Right cardiac atrium (tissue), 5 donors: ENCODE measurements around the gene GRIK2. TPM values are rescaled to one million over a fixed set of nuclear protein-coding genes. Genes with fewer than 3 reads are reported as not detected.
A peak's percentile ranks its signal among the peaks of the same experiment; 100 is the strongest.

Source experiments
- ATAC-seq, 2 donors: fragments of 200-7000 bp; cut with Tn5 transposase; one replicate each; pipeline versions ENCODE4 v1.8.0 to v1.9.1; 2020; ENCODE audit warnings: moderate library complexity in 2 of 2, mild to moderate bottlenecking in 1 of 2
- DNase-seq, 3 donors: peaks; one replicate each; pipeline ENCODE4 v3.0.0-alpha.2; 2020
- H3K27ac ChIP-seq: one replicate; pipeline ENCODE4 v1.5.1; 2013; ENCODE audit warnings: mild to moderate bottlenecking, low read length, control low read depth, moderate library complexity
- H3K27me3 ChIP-seq: one replicate; pipeline ENCODE4 v1.6.1; 2013; ENCODE audit not compliant: control insufficient read depth, insufficient read depth
- H3K4me1 ChIP-seq: one replicate; pipeline ENCODE4 v1.6.1; 2013; ENCODE audit warnings: low read length; ENCODE audit not compliant: control insufficient read depth, insufficient read depth
- H3K4me3 ChIP-seq: one replicate; pipeline ENCODE4 v1.5.1; 2013; ENCODE audit warnings: low read length, control low read depth
- H3K9me3 ChIP-seq: one replicate; pipeline ENCODE4 v1.6.1; 2013; ENCODE audit warnings: low read length; ENCODE audit not compliant: control insufficient read depth
- WGBS: extraction: QIAGEN DNeasy Blood & Tissue Kit; methylation state at CpG from one replicate; pipeline ENCODE4 v1.1.7; 2013; 5-methylcytosine and 5-hydroxymethylcytosine counted together
- intact Hi-C, 4 donors: fragments of 100-400 bp; cut with DNase I; formaldehyde crosslinking; loops; one replicate each; pipeline versions ENCODE4 v1.11.0 to v1.14.0; 2022 to 2023
- polyA plus RNA-seq: library from polyadenylated mRNA; stranded (reverse); fragments of 200-250 nt; gene quantifications from one replicate; pipeline ENCODE4 v1.2.3, GENCODE V29; 2013
- total RNA-seq, 4 donors: library from RNA; stranded (reverse); fragmentation: NEBNext Ultra II Directional; extraction: Animal tissue kit (Norgen Biotek cat#: 25700); gene quantifications; one replicate each; pipeline ENCODE4 v1.2.1, GENCODE V29; 2021
- donor health status: healthy with polysubstance abuse.
- donor health status: DM: no; HTN: yes; CAD: no.
- donor health status: DM: no; HTN: no; CAD: no.
- donor health status: DM: no; HTN: yes; CAD: no; lungs with severe emphysema.
- donor health status: DM: yes; HTN: yes; CAD: no.

GRIK2 gene
- total and polyA plus RNA-seq, 5 donors, result 7.6 to 26.7 (median 15.2) TPM

DNA sequence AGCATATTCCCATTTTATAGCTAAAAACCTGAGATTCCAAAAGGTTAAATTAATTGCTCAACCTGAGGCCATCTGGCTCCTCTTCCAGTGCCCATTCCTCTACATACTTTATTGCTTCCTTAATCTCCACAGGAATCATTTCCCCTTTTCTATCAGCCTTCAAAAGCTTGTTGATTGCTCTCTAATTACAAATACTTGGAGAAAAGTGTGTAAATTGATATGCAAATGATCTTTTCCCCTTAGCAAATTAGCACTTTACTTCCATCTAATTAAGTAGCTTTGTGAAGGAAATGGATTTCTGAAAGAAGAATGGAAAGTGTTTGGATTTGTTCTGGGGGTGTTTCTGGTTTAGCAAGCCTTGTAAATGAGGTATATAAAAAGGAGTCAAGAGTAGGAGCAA is 323.3 kb downstream of the GRIK2 start:
- Histone ChIP-seq H3K27ac (no peak overlapping the region), H3K9me3 (no peaks in the 10 kb centered on the region), H3K4me1 (no peaks in the 10 kb centered on the region), H3K4me3 (no peak overlapping the region), H3K27me3 (no peaks in the 10 kb centered on the region)
- intact Hi-C loops, result no loop called here
- ATAC-seq, result no peak
- DNase-seq, result no peak

GRCh38 chr6:101719521-101719920 is 326.0 kb downstream of the GRIK2 start:
- Histone ChIP-seq H3K4me1 (no peaks in the 10 kb centered on the region), H3K9me3 (no peaks in the 10 kb centered on the region), H3K27me3 (no peaks in the 10 kb centered on the region), H3K4me3 (no peak overlapping the region), H3K27ac (no peak overlapping the region)
- ATAC-seq, result no peak
- WGBS, result 38% methylated on average over 1 of the region's 1 CpG
- no peak for DNase-seq
- intact Hi-C loops, result no loop called here

DNA sequence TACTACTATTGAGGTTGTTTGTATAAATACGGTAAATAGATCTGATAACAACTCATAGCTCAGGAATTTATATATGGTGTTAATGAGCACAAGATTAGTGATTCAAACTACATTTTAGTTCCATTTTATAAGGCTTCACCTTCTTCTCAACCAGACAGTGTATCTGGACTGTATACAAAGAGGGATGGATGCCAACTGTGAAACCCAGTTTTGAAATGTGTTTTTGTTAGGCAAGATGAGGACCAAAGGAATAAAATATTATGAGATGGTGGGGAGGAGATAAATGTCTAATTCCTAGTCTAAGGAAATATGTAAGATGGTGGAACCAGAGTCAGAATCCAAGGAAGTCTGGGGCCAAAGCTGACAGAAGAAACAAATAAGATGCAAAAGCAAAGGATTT is 329.0 kb downstream of the GRIK2 start:
- DNase-seq (no peak), ATAC-seq (no peak)
- no peaks in the 10 kb centered on the region for H3K4me1 ChIP-seq
- no peak overlapping the region for H3K27ac ChIP-seq
- H3K4me3 ChIP-seq, result no peak overlapping the region
- no peaks in the 10 kb centered on the region for H3K27me3 ChIP-seq
- 84% methylated on average over 1 of the region's 1 CpG for WGBS
- intact Hi-C loops, result no loop called here
- H3K9me3 ChIP-seq, result no peaks in the 10 kb centered on the region

DNA sequence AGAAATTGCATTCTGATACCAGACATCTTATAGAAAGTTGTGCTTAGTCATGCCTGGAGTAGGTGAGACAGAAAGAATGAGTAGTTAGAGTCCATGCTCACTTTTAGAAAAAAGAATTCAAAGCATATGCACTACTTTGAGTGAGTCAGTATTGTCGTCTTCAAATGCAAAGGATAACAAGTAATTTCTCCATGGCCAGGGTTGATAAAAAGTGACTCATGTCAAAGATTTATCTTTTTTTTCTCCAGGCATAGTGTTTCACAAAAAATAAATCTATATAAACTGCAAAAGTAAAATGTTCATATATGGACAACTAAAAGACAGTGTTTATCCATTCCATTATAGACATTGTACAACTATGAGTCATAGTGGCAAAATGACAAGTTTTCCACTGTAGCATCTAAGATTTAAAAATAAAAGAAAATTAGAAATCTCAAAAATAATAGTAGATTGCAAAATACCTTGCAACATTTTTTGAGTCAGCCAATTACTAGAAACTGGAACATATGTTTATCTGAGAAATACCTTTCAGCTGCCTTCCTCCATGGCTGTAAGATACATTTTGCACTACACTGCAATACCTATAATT is 329.6 kb downstream of the GRIK2 start:
- no peaks in the 10 kb centered on the region for H3K27me3 ChIP-seq
- intact Hi-C loops, result no loop called here
- DNase-seq (no peak), ATAC-seq (no peak)
- H3K27ac ChIP-seq, result no peak overlapping the region
- no peaks in the 10 kb centered on the region for H3K4me1 ChIP-seq
- no peaks in the 10 kb centered on the region for H3K9me3 ChIP-seq
- WGBS, result 49% methylated on average over 1 of the region's 1 CpG
- H3K4me3 ChIP-seq, result no peak overlapping the region

DNA sequence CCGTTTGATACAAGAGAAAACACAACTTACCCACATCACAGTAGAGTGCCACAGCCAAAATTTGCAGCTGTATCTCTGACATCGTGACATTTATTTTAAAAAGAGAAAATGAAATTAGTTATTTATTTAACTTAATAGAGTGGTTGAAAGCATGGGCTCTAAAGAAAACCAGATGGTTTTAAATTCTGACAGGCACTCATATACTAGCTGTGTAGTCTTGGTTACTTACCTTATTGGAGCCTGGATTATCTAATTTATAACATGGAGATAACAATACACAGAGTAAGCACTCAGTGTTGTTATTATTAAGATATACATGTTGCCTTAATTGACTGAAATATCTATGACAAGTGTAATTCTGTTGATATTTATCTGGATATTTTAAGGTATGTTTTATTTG is 334.9 kb downstream of the GRIK2 start:
- WGBS, result 68% methylated on average over 2 of the region's 2 CpGs
- no peaks in the 10 kb centered on the region for H3K4me1 ChIP-seq
- intact Hi-C loops, result no loop called here
- H3K27ac ChIP-seq, result no peak overlapping the region
- no peaks in the 10 kb centered on the region for H3K9me3 ChIP-seq
- ATAC-seq (no peak), DNase-seq (no peak)
- no peaks in the 10 kb centered on the region for H3K27me3 ChIP-seq
- no peak overlapping the region for H3K4me3 ChIP-seq

DNA sequence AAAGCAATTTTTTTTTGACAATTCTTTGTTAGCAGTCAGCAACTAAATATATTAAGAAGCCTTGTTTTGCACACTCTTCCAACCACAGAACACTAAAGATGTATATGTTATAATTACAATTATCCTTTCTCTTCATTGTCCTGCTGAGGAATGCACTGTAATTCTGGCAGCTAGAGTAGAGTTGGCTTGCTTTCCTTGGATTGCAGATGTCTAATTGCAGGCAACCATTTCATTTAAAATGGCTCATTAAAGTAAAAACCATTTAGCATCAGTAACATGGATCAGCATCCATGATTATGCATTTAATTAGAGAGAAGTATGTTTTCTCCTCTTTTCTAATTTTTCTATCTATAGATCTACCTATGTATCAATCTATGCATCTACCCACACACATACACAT is 335.4 kb downstream of the GRIK2 start:
- ATAC-seq, result no peak
- H3K4me3 ChIP-seq, result no peak overlapping the region
- no peak overlapping the region for H3K27ac ChIP-seq
- no peaks in the 10 kb centered on the region for H3K4me1 ChIP-seq
- no peaks in the 10 kb centered on the region for H3K27me3 ChIP-seq
- no peaks in the 10 kb centered on the region for H3K9me3 ChIP-seq
- intact Hi-C loops, result no loop called here
- DNase-seq, result no peak

- WGBS, result 31% methylated on average over 2 of the region's 2 CpGs
Observed at GRCh38 chr6:101730954-101731353, 337.4 kb downstream of the GRIK2 start.

DNA sequence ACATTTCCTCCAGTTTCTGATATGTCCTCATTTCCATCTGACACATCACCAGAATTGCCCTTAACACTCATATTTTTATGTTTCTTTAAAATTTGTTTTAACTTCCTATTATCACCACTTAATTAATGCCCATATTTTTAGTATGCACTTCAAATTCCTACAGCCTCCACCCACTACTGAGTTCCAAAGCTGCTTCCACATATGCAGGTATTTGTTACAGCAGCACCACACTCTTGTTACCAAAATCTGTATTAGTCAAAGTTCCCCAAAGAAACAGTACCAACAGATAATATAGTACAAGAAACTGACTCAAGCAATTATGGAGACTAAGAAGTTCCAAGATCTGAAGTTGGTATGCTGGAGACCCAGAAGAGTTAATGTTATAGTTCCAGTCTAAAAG is 340.4 kb downstream of the GRIK2 start:
- no peak for DNase-seq
- ATAC-seq, result no peak
- H3K9me3 ChIP-seq, result no peaks in the 10 kb centered on the region
- H3K4me3 ChIP-seq, result no peak overlapping the region
- no peaks in the 10 kb centered on the region for H3K27me3 ChIP-seq
- no peak overlapping the region for H3K27ac ChIP-seq
- intact Hi-C loops, result no loop called here
- no peaks in the 10 kb centered on the region for H3K4me1 ChIP-seq

More at GRCh38 chr6:101730954-101731353, 337.4 kb downstream of the GRIK2 start:
- Histone ChIP-seq H3K27ac (no peak overlapping the region), H3K27me3 (no peaks in the 10 kb centered on the region), H3K4me3 (no peak overlapping the region), H3K4me1 (no peaks in the 10 kb centered on the region), H3K9me3 (no peaks in the 10 kb centered on the region)
- ATAC-seq, result no peak
- intact Hi-C loops, result no loop called here
- no peak for DNase-seq

DNA sequence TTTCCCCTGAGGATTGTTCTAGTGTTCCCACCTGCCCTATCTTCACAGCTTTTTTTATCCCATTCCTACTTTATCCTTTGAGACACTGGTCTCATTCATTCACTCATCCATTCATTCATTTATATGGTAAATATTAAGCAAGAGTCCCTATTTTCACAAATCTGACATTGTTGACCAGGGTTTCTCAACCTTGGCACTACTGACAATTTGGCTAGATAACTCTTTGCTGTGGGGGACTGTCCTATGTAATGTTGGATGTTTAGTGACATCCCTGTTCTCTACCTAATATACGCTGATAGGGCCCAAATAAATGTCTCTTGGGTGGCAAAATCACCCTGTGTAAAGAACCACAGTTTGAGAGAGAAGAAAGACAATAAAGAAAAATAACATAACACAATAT is 345.0 kb downstream of the GRIK2 start:
- no peaks in the 10 kb centered on the region for H3K4me1 ChIP-seq
- ATAC-seq (no peak), DNase-seq (no peak)
- H3K27me3 ChIP-seq, result no peaks in the 10 kb centered on the region
- H3K9me3 ChIP-seq, result no peaks in the 10 kb centered on the region
- no peak overlapping the region for H3K4me3 ChIP-seq
- 93% methylated on average over 1 of the region's 1 CpG for WGBS
- no peak overlapping the region for H3K27ac ChIP-seq
- intact Hi-C loops, result no loop called here

DNA sequence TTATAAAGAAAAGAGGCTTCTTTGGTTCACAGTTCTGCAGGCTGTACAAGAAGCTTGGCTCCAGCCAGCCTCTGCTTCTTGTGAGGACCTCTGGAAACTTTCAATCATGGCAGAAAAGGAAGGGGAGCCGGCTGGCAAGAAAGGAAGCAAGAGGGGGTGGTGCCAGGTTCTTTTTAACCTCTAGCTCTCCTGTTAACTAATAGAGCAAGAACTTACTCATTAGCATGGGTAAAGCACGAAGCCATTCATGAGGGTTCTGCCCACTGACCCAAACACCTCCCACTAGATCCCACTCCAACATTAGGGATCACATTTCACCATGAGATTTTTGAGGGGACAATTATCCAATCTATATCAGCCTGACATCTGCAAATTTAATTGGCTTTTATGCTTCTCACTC is 347.1 kb downstream of the GRIK2 start:
- Histone ChIP-seq H3K27ac (no peak overlapping the region), H3K4me1 (no peaks in the 10 kb centered on the region), H3K9me3 (no peaks in the 10 kb centered on the region), H3K27me3 (no peaks in the 10 kb centered on the region), H3K4me3 (no peak overlapping the region)
- WGBS, result 42% methylated on average over 2 of the region's 2 CpGs
- DNase-seq (no peak), ATAC-seq (no peak)
- intact Hi-C loops, result loop anchor here in 1 of 4 donors (10.0 kb wide), 1 partner anchor 346 kb away; the partner anchor contains the start of gene GRIK2

- Histone ChIP-seq H3K4me1 (no peaks in the 10 kb centered on the region), H3K27ac (no peak overlapping the region), H3K4me3 (no peak overlapping the region), H3K9me3 (no peaks in the 10 kb centered on the region), H3K27me3 (no peaks in the 10 kb centered on the region)
- DNase-seq (no peak), ATAC-seq (peak in 1 of 2 donors; percentile 80)
- intact Hi-C loops, result loop anchor here in 1 of 4 donors (10.0 kb wide), 1 partner anchor 347 kb away; the partner anchor contains the start of gene GRIK2
- WGBS, result 45% methylated on average over 2 of the region's 2 CpGs
Observed at GRCh38 chr6:101741474-101742171, 348.1 kb downstream of the GRIK2 start.
